ENCODE results near the gene SMOC2.

The SMOC2 gene

GRCh38 chr6:168575346-168576098 is 134.5 kb downstream of the SMOC2 start:
- H3K9ac ChIP-seq (ENCODE audit: low read length), result no peak overlapping the region
- H3K27ac ChIP-seq (ENCODE audit: low read depth, low read length), result no peak overlapping the region
- H3K9me3 ChIP-seq (ENCODE audit: control insufficient read depth, insufficient read depth, low read depth, low read length), result no peaks in the 10 kb centered on the region
- no peaks in the 10 kb centered on the region for H3K36me3 ChIP-seq (ENCODE audit: control insufficient read depth, insufficient read depth, low read length)
- H3K4me1 ChIP-seq (ENCODE audit: control insufficient read depth, insufficient read depth, low read length), result no peaks in the 10 kb centered on the region
- H3K4me3 ChIP-seq (ENCODE audit: low read depth, low read length), result no peak overlapping the region
- no peaks in the 10 kb centered on the region; the same call in 1 of the 2 replicates for H3K27me3 ChIP-seq (ENCODE audit: control insufficient read depth, insufficient read depth, low read length)

- Histone ChIP-seq H3K27ac (ENCODE audit: low read depth, low read length) (no peak overlapping the region), H3K36me3 (ENCODE audit: control insufficient read depth, insufficient read depth, low read length) (no peaks in the 10 kb centered on the region), H3K4me3 (ENCODE audit: low read depth, low read length) (no peak overlapping the region), H3K4me1 (ENCODE audit: control insufficient read depth, insufficient read depth, low read length) (no peaks in the 10 kb centered on the region), H3K9me3 (ENCODE audit: control insufficient read depth, insufficient read depth, low read depth, low read length) (no peaks in the 10 kb centered on the region), H3K27me3 (ENCODE audit: control insufficient read depth, insufficient read depth, low read length) (no peaks in the 10 kb centered on the region; the same call in 1 of the 2 replicates), H3K9ac (ENCODE audit: low read length) (no peak overlapping the region)
Observed at GRCh38 chr6:168576388-168576787, 135.4 kb downstream of the SMOC2 start.

GRCh38 chr6:168577496-168577895 is 136.5 kb downstream of the SMOC2 start:
- H3K4me1 ChIP-seq (ENCODE audit: control insufficient read depth, insufficient read depth, low read length), result no peaks in the 10 kb centered on the region
- H3K4me3 ChIP-seq (ENCODE audit: low read depth, low read length), result no peak overlapping the region

GRCh38 chr6:168578036-168578435 is 137.1 kb downstream of the SMOC2 start:
- no peak overlapping the region for H3K4me3 ChIP-seq (ENCODE audit: low read depth, low read length)
- H3K27me3 ChIP-seq (ENCODE audit: control insufficient read depth, insufficient read depth, low read length), result no peaks in the 10 kb centered on the region; the same call in 1 of the 2 replicates
- H3K4me1 ChIP-seq (ENCODE audit: control insufficient read depth, insufficient read depth, low read length), result no peaks in the 10 kb centered on the region
- H3K9me3 ChIP-seq (ENCODE audit: control insufficient read depth, insufficient read depth, low read depth, low read length), result no peaks in the 10 kb centered on the region
- no peaks in the 10 kb centered on the region for H3K36me3 ChIP-seq (ENCODE audit: control insufficient read depth, insufficient read depth, low read length)
- H3K9ac ChIP-seq (ENCODE audit: low read length), result no peak overlapping the region
- H3K27ac ChIP-seq (ENCODE audit: low read depth, low read length), result no peak overlapping the region

More at GRCh38 chr6:168577496-168577895, 136.5 kb downstream of the SMOC2 start:
- no peaks in the 10 kb centered on the region for H3K36me3 ChIP-seq (ENCODE audit: control insufficient read depth, insufficient read depth, low read length)
- H3K27ac ChIP-seq (ENCODE audit: low read depth, low read length), result no peak overlapping the region
- no peaks in the 10 kb centered on the region for H3K9me3 ChIP-seq (ENCODE audit: control insufficient read depth, insufficient read depth, low read depth, low read length)
- H3K9ac ChIP-seq (ENCODE audit: low read length), result no peak overlapping the region
- H3K27me3 ChIP-seq (ENCODE audit: control insufficient read depth, insufficient read depth, low read length), result no peaks in the 10 kb centered on the region; the same call in 1 of the 2 replicates

- Histone ChIP-seq H3K4me3 (ENCODE audit: low read depth, low read length) (no peak overlapping the region), H3K9me3 (ENCODE audit: control insufficient read depth, insufficient read depth, low read depth, low read length) (no peaks in the 10 kb centered on the region), H3K27ac (ENCODE audit: low read depth, low read length) (no peak overlapping the region), H3K9ac (ENCODE audit: low read length) (no peak overlapping the region), H3K4me1 (ENCODE audit: control insufficient read depth, insufficient read depth, low read length) (no peaks in the 10 kb centered on the region), H3K36me3 (ENCODE audit: control insufficient read depth, insufficient read depth, low read length) (no peaks in the 10 kb centered on the region), H3K27me3 (ENCODE audit: control insufficient read depth, insufficient read depth, low read length) (no peaks in the 10 kb centered on the region; the same call in 1 of the 2 replicates)
Observed at GRCh38 chr6:168581236-168581635, 140.3 kb downstream of the SMOC2 start.

GRCh38 chr6:168581706-168582105 is 140.7 kb downstream of the SMOC2 start:
- no peaks in the 10 kb centered on the region for H3K4me1 ChIP-seq (ENCODE audit: control insufficient read depth, insufficient read depth, low read length)
- H3K27me3 ChIP-seq (ENCODE audit: control insufficient read depth, insufficient read depth, low read length), result no peaks in the 10 kb centered on the region; the same call in 1 of the 2 replicates
- H3K4me3 ChIP-seq (ENCODE audit: low read depth, low read length), result no peak overlapping the region
- H3K36me3 ChIP-seq (ENCODE audit: control insufficient read depth, insufficient read depth, low read length), result no peaks in the 10 kb centered on the region
- no peak overlapping the region for H3K9ac ChIP-seq (ENCODE audit: low read length)
- no peaks in the 10 kb centered on the region for H3K9me3 ChIP-seq (ENCODE audit: control insufficient read depth, insufficient read depth, low read depth, low read length)
- H3K27ac ChIP-seq (ENCODE audit: low read depth, low read length), result no peak overlapping the region

GRCh38 chr6:168582571-168582981 is 141.6 kb downstream of the SMOC2 start:
- Histone ChIP-seq H3K36me3 (ENCODE audit: control insufficient read depth, insufficient read depth, low read length) (no peaks in the 10 kb centered on the region), H3K4me1 (ENCODE audit: control insufficient read depth, insufficient read depth, low read length) (no peaks in the 10 kb centered on the region), H3K9me3 (ENCODE audit: control insufficient read depth, insufficient read depth, low read depth, low read length) (no peaks in the 10 kb centered on the region), H3K9ac (ENCODE audit: low read length) (no peak overlapping the region), H3K4me3 (ENCODE audit: low read depth, low read length) (no peak overlapping the region), H3K27ac (ENCODE audit: low read depth, low read length) (no peak overlapping the region), H3K27me3 (ENCODE audit: control insufficient read depth, insufficient read depth, low read length) (no peaks in the 10 kb centered on the region)

- Histone ChIP-seq H3K4me1 (ENCODE audit: control insufficient read depth, insufficient read depth, low read length) (no peaks in the 10 kb centered on the region), H3K9me3 (ENCODE audit: control insufficient read depth, insufficient read depth, low read depth, low read length) (no peaks in the 10 kb centered on the region), H3K4me3 (ENCODE audit: low read depth, low read length) (no peak overlapping the region), H3K27me3 (ENCODE audit: control insufficient read depth, insufficient read depth, low read length) (no peaks in the 10 kb centered on the region), H3K9ac (ENCODE audit: low read length) (no peak overlapping the region), H3K27ac (ENCODE audit: low read depth, low read length) (no peak overlapping the region), H3K36me3 (ENCODE audit: control insufficient read depth, insufficient read depth, low read length) (no peaks in the 10 kb centered on the region)
Observed at GRCh38 chr6:168583126-168583525, 142.1 kb downstream of the SMOC2 start.

GRCh38 chr6:168583821-168584220 is 142.8 kb downstream of the SMOC2 start:
- H3K4me3 ChIP-seq (ENCODE audit: low read depth, low read length), result no peak overlapping the region
- no peak overlapping the region for H3K27ac ChIP-seq (ENCODE audit: low read depth, low read length)
- no peaks in the 10 kb centered on the region for H3K27me3 ChIP-seq (ENCODE audit: control insufficient read depth, insufficient read depth, low read length)
- H3K9ac ChIP-seq (ENCODE audit: low read length), result no peak overlapping the region
- H3K4me1 ChIP-seq (ENCODE audit: control insufficient read depth, insufficient read depth, low read length), result no peaks in the 10 kb centered on the region
- no peaks in the 10 kb centered on the region for H3K9me3 ChIP-seq (ENCODE audit: control insufficient read depth, insufficient read depth, low read depth, low read length)
- no peaks in the 10 kb centered on the region for H3K36me3 ChIP-seq (ENCODE audit: control insufficient read depth, insufficient read depth, low read length)

GRCh38 chr6:168584249-168584648 is 143.3 kb downstream of the SMOC2 start:
- Histone ChIP-seq H3K9me3 (ENCODE audit: control insufficient read depth, insufficient read depth, low read depth, low read length) (no peaks in the 10 kb centered on the region), H3K27me3 (ENCODE audit: control insufficient read depth, insufficient read depth, low read length) (no peaks in the 10 kb centered on the region), H3K4me1 (ENCODE audit: control insufficient read depth, insufficient read depth, low read length) (no peaks in the 10 kb centered on the region), H3K36me3 (ENCODE audit: control insufficient read depth, insufficient read depth, low read length) (no peaks in the 10 kb centered on the region), H3K9ac (ENCODE audit: low read length) (no peak overlapping the region), H3K27ac (ENCODE audit: low read depth, low read length) (no peak overlapping the region), H3K4me3 (ENCODE audit: low read depth, low read length) (no peak overlapping the region)

- Histone ChIP-seq H3K27me3 (ENCODE audit: control insufficient read depth, insufficient read depth, low read length) (no peaks in the 10 kb centered on the region), H3K4me1 (ENCODE audit: control insufficient read depth, insufficient read depth, low read length) (no peaks in the 10 kb centered on the region), H3K36me3 (ENCODE audit: control insufficient read depth, insufficient read depth, low read length) (no peaks in the 10 kb centered on the region), H3K27ac (ENCODE audit: low read depth, low read length) (no peak overlapping the region), H3K9me3 (ENCODE audit: control insufficient read depth, insufficient read depth, low read depth, low read length) (no peaks in the 10 kb centered on the region), H3K4me3 (ENCODE audit: low read depth, low read length) (no peak overlapping the region), H3K9ac (ENCODE audit: low read length) (no peak overlapping the region)
Observed at GRCh38 chr6:168584671-168585070, 143.7 kb downstream of the SMOC2 start.

Data from HUES6 (cell line).